ENCODE results near the gene CRYGD. TPM values are rescaled to one million over a fixed set of nuclear protein-coding genes. Genes with fewer than 3 reads are reported as not detected.

The CRYGD gene
- total RNA-seq, 4 donors from 2014 or later = not detected

DNA sequence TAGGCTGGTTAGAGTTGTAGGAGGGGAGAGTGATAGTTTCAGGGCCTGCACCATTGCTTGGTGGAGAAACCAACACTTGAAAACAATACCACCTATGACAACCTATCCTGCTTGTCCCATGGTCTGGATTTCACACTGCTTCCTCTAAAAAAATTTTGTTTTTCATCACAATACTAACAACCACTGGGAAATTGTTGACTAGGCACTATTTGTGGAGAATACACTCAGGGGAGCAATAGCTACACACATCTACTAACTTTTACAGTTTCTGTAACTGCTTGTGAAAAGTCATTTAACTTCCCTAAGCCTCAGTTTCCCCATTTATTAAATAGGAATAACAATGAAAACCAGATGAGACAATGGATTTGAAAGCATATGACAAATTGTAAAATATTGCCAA is 25.8 kb upstream of the CRYGD start:
- no peak for DNase-seq (ENCODE audit: low spot score)
- no peak for ATAC-seq (ENCODE audit: low FRiP score)

GRCh38 chr2:208148803-208149202 is 24.5 kb upstream of the CRYGD start:
- TF ChIP-seq, protein P1, sequence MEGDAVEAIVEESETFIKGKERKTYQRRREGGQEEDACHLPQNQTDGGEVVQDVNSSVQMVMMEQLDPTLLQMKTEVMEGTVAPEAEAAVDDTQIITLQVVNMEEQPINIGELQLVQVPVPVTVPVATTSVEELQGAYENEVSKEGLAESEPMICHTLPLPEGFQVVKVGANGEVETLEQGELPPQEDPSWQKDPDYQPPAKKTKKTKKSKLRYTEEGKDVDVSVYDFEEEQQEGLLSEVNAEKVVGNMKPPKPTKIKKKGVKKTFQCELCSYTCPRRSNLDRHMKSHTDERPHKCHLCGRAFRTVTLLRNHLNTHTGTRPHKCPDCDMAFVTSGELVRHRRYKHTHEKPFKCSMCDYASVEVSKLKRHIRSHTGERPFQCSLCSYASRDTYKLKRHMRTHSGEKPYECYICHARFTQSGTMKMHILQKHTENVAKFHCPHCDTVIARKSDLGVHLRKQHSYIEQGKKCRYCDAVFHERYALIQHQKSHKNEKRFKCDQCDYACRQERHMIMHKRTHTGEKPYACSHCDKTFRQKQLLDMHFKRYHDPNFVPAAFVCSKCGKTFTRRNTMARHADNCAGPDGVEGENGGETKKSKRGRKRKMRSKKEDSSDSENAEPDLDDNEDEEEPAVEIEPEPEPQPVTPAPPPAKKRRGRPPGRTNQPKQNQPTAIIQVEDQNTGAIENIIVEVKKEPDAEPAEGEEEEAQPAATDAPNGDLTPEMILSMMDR (IDR thresholded peaks at IDR 0.05) = no peak
- no peak for ATAC-seq (ENCODE audit: low FRiP score)
- DNase-seq (ENCODE audit: low spot score) = no peak

More for the DNA sequence above, 25.8 kb upstream of the CRYGD start:
- TF ChIP-seq, protein P1 (IDR thresholded peaks at IDR 0.05) = no peak

- DNase-seq (ENCODE audit: low spot score) (no peak), ATAC-seq (ENCODE audit: low FRiP score) (no peak)
- TF ChIP-seq, protein P1 (IDR thresholded peaks at IDR 0.05) = no peak
Measured at GRCh38 chr2:208147759-208148158, 23.4 kb upstream of the CRYGD start.

DNA sequence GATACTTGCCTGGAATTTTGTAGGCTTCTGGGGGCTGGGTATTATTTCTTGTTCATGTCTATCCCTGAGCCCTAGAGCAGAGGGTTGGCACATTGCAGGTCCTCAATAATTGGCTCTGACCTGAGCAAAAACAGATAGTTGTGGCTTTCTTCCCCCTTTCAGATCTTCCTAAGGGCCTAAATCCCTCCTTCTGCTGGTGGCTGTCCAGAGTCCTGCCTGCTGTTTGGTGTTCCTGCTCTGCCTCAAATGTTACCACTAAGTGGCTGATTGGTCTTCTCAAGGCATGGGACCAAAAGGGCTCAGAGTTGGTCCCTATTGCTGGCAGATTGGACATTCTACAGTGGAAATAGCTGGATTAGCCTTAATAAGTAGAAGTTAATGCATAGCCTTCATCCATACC is 22.7 kb upstream of the CRYGD start:
- DNase-seq (ENCODE audit: low spot score) = no peak
- ATAC-seq (ENCODE audit: low FRiP score) = no peak
- TF ChIP-seq, protein P1 (IDR thresholded peaks at IDR 0.05) = no peak

- no peak for DNase-seq (ENCODE audit: low spot score)
- TF ChIP-seq, protein P1 (IDR thresholded peaks at IDR 0.05) = no peak
- ATAC-seq (ENCODE audit: low FRiP score) = no peak
Measured at GRCh38 chr2:208146006-208146405, 21.7 kb upstream of the CRYGD start, which contains the start of gene CRYGB. Gene CRYGB, minus strand, starts transcription at chr2:208146158. Its CDS starts 38 bp downstream, at chr2:208146120.

- DNase-seq (ENCODE audit: low spot score) (no peak), ATAC-seq (ENCODE audit: low FRiP score) (no peak)
- TF ChIP-seq, protein P1 (IDR thresholded peaks at IDR 0.05) = no peak
Measured at GRCh38 chr2:208142925-208143799, 18.8 kb upstream of the CRYGD start.

Data from omental fat pad (tissue), 4 donors.